ENCODE data around the gene TDRD3.

TDRD3 gene

DNA sequence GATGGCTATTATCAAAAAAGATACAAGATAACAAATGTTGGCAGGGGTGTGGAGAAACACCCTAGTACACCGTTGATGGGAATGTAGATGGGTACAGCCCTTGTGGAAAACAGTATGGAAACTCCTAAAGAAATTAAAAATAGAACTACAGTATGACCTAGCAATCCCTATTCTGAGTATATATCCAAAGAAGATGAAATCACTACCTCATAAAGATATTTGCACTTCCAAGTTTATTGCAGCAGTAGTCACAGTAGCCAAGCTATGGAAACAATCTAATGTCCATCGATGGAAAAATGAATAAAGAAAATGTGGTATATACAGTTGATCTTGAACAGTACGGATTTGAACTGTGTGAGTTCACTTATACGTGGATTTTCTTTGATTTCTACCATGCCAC is 28.3 kb downstream of the TDRD3 start:
- Histone ChIP-seq H3K27me3 (no peaks in the 10 kb centered on the region), H3K27ac (no peak overlapping the region), H3K4me1 (ENCODE audit: control insufficient read depth in 1 of 2, insufficient read depth in 1 of 2, low read depth in 1 of 2, low read length in 1 of 2) (no peaks in the 10 kb centered on the region), H3K36me3 (no peaks in the 10 kb centered on the region), H3K9me3 (no peaks in the 10 kb centered on the region), H3K4me3 (ENCODE audit: low read depth in 1 of 2, low read length in 1 of 2) (no peak overlapping the region)
- no peak for TF ChIP-seq CTCF (IDR thresholded peaks at IDR 0.05)

- H3K27me3 ChIP-seq: no peaks in the 10 kb centered on the region
- TF ChIP-seq CTCF (IDR thresholded peaks at IDR 0.05): no peak
Observed at GRCh38 chr13:60426075-60426474, 29.1 kb downstream of the TDRD3 start.

DNA sequence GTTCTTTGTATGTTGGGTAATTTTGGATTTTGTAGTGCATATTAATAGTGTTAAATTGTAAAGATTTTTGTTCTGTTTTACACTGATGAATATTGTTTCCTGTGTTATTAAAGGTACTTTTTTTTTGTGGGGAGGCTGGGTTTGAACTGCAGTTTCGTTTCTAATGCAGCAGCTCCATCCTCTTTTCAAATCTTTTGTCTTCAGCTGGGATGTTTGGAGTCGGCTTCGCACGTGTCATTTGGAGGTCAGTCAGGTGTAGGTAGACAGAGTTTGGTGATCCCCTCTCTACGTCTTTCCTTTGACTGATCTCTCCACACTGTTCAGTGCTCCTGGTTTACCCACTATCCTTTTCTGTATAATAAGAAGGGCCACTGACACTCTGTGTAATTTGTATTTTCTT is 30.3 kb downstream of the TDRD3 start:
- Histone ChIP-seq H3K4me1 (ENCODE audit: control insufficient read depth in 1 of 2, insufficient read depth in 1 of 2, low read depth in 1 of 2, low read length in 1 of 2) (no peaks in the 10 kb centered on the region), H3K36me3 (no peaks in the 10 kb centered on the region), H3K9me3 (no peaks in the 10 kb centered on the region), H3K4me3 (ENCODE audit: low read depth in 1 of 2, low read length in 1 of 2) (no peak overlapping the region), H3K27me3 (no peaks in the 10 kb centered on the region), H3K27ac (no peak overlapping the region)
- TF ChIP-seq CTCF (IDR thresholded peaks at IDR 0.05): no peak

More at GRCh38 chr13:60426075-60426474, 29.1 kb downstream of the TDRD3 start:
- Histone ChIP-seq H3K4me1 (ENCODE audit: control insufficient read depth in 1 of 2, insufficient read depth in 1 of 2, low read depth in 1 of 2, low read length in 1 of 2) (no peaks in the 10 kb centered on the region), H3K27ac (no peak overlapping the region), H3K4me3 (ENCODE audit: low read depth in 1 of 2, low read length in 1 of 2) (no peak overlapping the region), H3K36me3 (no peaks in the 10 kb centered on the region), H3K9me3 (no peaks in the 10 kb centered on the region)

- Histone ChIP-seq H3K4me1 (ENCODE audit: control insufficient read depth in 1 of 2, insufficient read depth in 1 of 2, low read depth in 1 of 2, low read length in 1 of 2) (no peaks in the 10 kb centered on the region), H3K27ac (no peak overlapping the region), H3K9me3 (no peaks in the 10 kb centered on the region), H3K4me3 (ENCODE audit: low read depth in 1 of 2, low read length in 1 of 2) (no peak overlapping the region), H3K36me3 (no peaks in the 10 kb centered on the region), H3K27me3 (no peaks in the 10 kb centered on the region)
- peak; percentile 52 for TF ChIP-seq CTCF (IDR thresholded peaks at IDR 0.05)
Observed at GRCh38 chr13:60431108-60431700, 34.2 kb downstream of the TDRD3 start.

DNA sequence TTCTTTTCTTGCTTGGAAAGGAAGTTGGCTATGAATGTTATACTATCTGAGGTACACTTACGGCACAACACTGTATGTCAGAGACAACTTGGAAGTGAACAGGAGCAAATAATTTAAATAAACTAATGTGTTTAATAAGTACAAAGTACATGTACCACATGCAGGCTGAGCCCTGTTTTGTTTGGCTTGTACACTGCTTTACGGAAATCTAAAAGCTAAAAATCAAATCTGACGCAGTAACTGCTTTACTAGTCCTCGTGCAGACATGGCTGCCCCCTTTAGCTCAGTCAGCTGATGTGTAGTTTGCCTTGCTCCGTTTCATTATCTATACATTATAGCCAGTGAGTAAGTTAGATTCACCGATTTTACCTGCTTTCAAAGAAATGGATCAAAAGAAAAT is 36.5 kb downstream of the TDRD3 start:
- no peak for TF ChIP-seq CTCF (IDR thresholded peaks at IDR 0.05)

More for the DNA sequence above, 36.5 kb downstream of the TDRD3 start:
- Histone ChIP-seq H3K9me3 (no peaks in the 10 kb centered on the region), H3K27ac (no peak overlapping the region), H3K4me1 (ENCODE audit: control insufficient read depth in 1 of 2, insufficient read depth in 1 of 2, low read depth in 1 of 2, low read length in 1 of 2) (no peaks in the 10 kb centered on the region), H3K4me3 (ENCODE audit: low read depth in 1 of 2, low read length in 1 of 2) (no peak overlapping the region), H3K27me3 (no peaks in the 10 kb centered on the region), H3K36me3 (no peaks in the 10 kb centered on the region)

All from neutrophil (primary cell).